ENCODE measurements around the gene ZC3H8. TPM values are rescaled to one million over a fixed set of nuclear protein-coding genes. Genes with fewer than 3 reads are reported as not detected.
A peak's percentile ranks its signal among the peaks of the same experiment; 100 is the strongest.
"Not testable (repeated sequence)": the region's sequence is repeated elsewhere in the genome, so short reads cannot be mapped to it uniquely, and the experiment has no call there.

Gene ZC3H8
- total RNA-seq, 4 donors from 2014 or later, result 5.7 to 13.6 (median 8.0) TPM

- H3K4me1 ChIP-seq, result peaks cover 0 to 3% of the 10 kb centered on the region in 2 donors
- ATAC-seq, result no peak
- DNase-seq, result no peak
- H3K36me3 ChIP-seq, result no peaks in the 10 kb centered on the region
- in situ Hi-C loops (cut with MboI; ENCODE audit: low sequenced_read_pairs in 4 of 4) (no loop called here), intact Hi-C loops (cut with DNase I; ENCODE audit: low total_unique reads) (no loop called here)
- no peak overlapping the region for H3K27ac ChIP-seq
- H3K27me3 ChIP-seq, result no peaks in the 10 kb centered on the region
- TF ChIP-seq POLR2A (IDR thresholded peaks at IDR 0.05) (no peak), CTCF (IDR thresholded peaks at IDR 0.05 in 4 of 5, conservative IDR thresholded peaks at IDR 0.05 in 1 of 5) (no peak)
- H3K4me3 ChIP-seq, result no peak overlapping the region
- H3K9me3 ChIP-seq, result no peaks in the 10 kb centered on the region
These were observed 35.2 kb upstream of the ZC3H8 start for GRCh38 chr2:112290088-112290487.

GRCh38 chr2:112283535-112283934 is 28.7 kb upstream of the ZC3H8 start:
- intact Hi-C loops (cut with DNase I; ENCODE audit: low total_unique reads), result not testable (repeated sequence)

GRCh38 chr2:112282066-112282465 is 27.2 kb upstream of the ZC3H8 start:
- peaks cover 25 to 34% of the 10 kb centered on the region in 2 donors for H3K4me1 ChIP-seq
- peak overlapping the region in 3 of 4 donors; percentile 55 to 63 (median 61) for H3K27ac ChIP-seq
- in situ Hi-C loops (cut with MboI; ENCODE audit: low sequenced_read_pairs in 4 of 4); H3K4me3 ChIP-seq; H3K36me3 ChIP-seq; H3K27me3 ChIP-seq; intact Hi-C loops (cut with DNase I; ENCODE audit: low total_unique reads); DNase-seq; ATAC-seq; H3K9me3 ChIP-seq: not testable (repeated sequence)

More at GRCh38 chr2:112283535-112283934, 28.7 kb upstream of the ZC3H8 start:
- Histone ChIP-seq H3K27ac (peak overlapping the region; percentile 48 to 63 (median 58)), H3K4me1 (peaks cover 13 to 24% of the 10 kb centered on the region in 2 donors)
- DNase-seq; in situ Hi-C loops (cut with MboI; ENCODE audit: low sequenced_read_pairs in 4 of 4); H3K9me3 ChIP-seq; H3K4me3 ChIP-seq; H3K27me3 ChIP-seq; H3K36me3 ChIP-seq: not testable (repeated sequence)
- ATAC-seq, result peak in 1 of 2 donors; percentile 74

- in situ Hi-C loops (cut with MboI; ENCODE audit: low sequenced_read_pairs in 4 of 4), result no loop called here
- H3K27ac ChIP-seq, result peak overlapping the region; percentile 99 to 100 (median 100)
- peaks cover 26% of the 10 kb centered on the region in 2 donors for H3K4me1 ChIP-seq
- H3K27me3 ChIP-seq, result no peaks in the 10 kb centered on the region
- H3K9me3 ChIP-seq, result no peaks in the 10 kb centered on the region
- ATAC-seq (no peak), DNase-seq (no peak)
- TF ChIP-seq POLR2A (IDR thresholded peaks at IDR 0.05), result no peak
- TF ChIP-seq CTCF (IDR thresholded peaks at IDR 0.05 in 4 of 5, conservative IDR thresholded peaks at IDR 0.05 in 1 of 5), result no peak
- intact Hi-C loops (cut with DNase I; ENCODE audit: low total_unique reads), result loop anchor here (5.0 to 10.0 kb wide), 2 partner anchors 205 to 383 kb away; partner anchors contain the start of genes MERTK and TTL
- no peak overlapping the region for H3K4me3 ChIP-seq
- H3K36me3 ChIP-seq, result no peaks in the 10 kb centered on the region
These were observed 22.9 kb upstream of the ZC3H8 start for GRCh38 chr2:112277596-112278220.

GRCh38 chr2:112276954-112277353 is 22.1 kb upstream of the ZC3H8 start:
- intact Hi-C loops (cut with DNase I; ENCODE audit: low total_unique reads), result loop anchor here (1.0 to 10.0 kb wide), 3 partner anchors 205 to 382 kb away; partner anchors contain the start of genes MERTK and TTL
- H3K4me3 ChIP-seq, result peak overlapping the region in 3 of 4 donors; percentile 88 to 97 (median 91)

More at GRCh38 chr2:112276954-112277353, 22.1 kb upstream of the ZC3H8 start:
- H3K27me3 ChIP-seq, result no peaks in the 10 kb centered on the region
- no peaks in the 10 kb centered on the region for H3K36me3 ChIP-seq
- TF ChIP-seq POLR2A (IDR thresholded peaks at IDR 0.05) (no peak), CTCF (IDR thresholded peaks at IDR 0.05 in 4 of 5, conservative IDR thresholded peaks at IDR 0.05 in 1 of 5) (no peak)
- DNase-seq, result no peak
- peaks cover 22 to 26% of the 10 kb centered on the region in 2 donors for H3K4me1 ChIP-seq
- in situ Hi-C loops (cut with MboI; ENCODE audit: low sequenced_read_pairs in 4 of 4), result no loop called here
- no peaks in the 10 kb centered on the region for H3K9me3 ChIP-seq
- peak overlapping the region; percentile 99 to 100 (median 100) for H3K27ac ChIP-seq
- no peak for ATAC-seq

All from gastrocnemius medialis (tissue), 4 donors.